GM19025 (cell line): ENCODE measurements around the gene A3GALT2.

Experiments
- ATAC-seq: cut with Tn5 transposase; IDR thresholded peaks from one replicate; pipeline ENCODE4 v1.9.1; 2021; ENCODE audit warnings: mild to moderate bottlenecking, low read depth, moderate library complexity; ENCODE audit not compliant: unreplicated experiment

Gene A3GALT2

DNA sequence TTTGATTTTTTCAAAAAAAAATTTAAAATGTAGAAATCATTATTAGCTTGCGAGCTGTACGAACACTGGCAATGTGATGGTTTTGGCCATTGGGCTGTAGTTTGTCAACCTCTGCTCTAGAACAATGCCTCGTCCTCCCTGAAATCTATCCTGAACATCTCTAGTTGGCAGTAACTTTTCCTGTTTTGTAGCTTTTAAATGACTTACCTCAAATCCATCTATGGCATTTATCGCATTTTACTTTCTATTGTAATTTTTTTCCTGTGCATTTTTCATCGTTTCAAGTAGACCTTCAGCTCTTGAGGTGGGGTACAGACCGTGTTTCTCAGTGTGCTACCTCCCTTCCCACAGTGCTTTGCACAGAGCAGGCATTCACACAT is 30.4 kb upstream of the A3GALT2 start:
- no peak for ATAC-seq

- no peak for ATAC-seq
Observed at GRCh38 chr1:33350611-33351280, 29.8 kb upstream of the A3GALT2 start.

DNA sequence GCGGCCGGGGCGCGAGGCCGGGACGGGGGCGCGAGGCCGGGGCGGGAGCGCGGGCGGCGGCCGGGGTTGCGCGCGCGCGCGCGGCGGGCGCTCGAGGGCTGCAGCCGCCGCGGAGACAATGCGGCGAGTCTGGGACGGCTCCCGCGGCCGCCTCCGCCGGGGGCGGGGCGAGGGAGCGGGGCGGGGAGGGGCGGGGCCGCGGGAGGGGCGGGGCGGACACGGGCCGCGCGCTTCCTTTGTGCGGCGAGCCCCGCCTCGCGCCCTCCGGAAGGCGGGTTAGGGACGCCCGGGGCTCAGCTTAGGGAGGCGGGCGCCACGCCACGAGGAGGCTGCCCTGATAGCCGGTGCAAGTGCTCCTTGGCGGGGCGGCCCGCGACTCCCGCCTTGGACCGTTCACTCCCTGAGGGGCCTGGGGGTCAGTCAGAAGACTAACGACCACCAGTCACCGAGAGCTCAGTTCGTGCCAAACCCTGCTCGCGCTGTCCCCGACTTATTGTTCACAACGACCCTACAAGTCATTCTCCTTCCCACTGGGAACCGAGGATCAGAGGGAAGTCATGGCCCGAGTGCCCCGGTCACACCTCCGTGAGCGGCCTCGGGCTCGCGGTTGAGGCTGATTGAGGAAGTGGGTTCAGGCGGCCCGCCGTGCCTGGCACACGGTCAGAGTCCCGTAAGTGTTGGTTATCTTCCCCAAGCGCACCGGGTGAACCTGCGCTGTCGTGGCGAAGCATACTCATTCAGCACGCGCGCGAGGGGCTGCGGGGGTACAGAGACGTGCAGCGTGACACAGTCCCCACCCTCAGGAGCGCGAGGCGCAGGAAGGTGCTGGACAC is 29.1 kb upstream of the A3GALT2 start:
- peak; percentile 86 for ATAC-seq

GRCh38 chr1:33349081-33349759 is 28.3 kb upstream of the A3GALT2 start:
- peak; percentile 22 for ATAC-seq

DNA sequence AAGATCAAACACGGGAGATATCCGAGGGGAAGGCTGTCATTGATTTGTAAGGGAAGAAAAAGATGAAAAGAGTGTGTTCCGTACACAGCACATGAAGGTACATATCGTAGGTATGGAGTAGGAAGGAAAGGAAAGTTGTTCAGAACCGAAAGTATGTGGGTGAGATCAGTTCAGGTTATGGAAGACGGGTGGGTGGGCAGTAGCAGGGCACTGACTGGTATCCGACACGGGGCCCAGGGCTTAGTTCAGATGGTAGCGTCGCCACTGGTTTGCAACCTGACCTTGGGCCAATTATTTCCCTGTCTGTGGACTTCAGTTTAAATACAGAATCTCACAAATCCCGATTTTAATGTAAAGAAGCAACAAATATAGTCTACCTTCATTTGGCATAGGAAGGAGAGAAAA is 27.8 kb upstream of the A3GALT2 start:
- ATAC-seq, result no peak

GRCh38 chr1:33348194-33348593 is 27.3 kb upstream of the A3GALT2 start:
- ATAC-seq, result no peak

- no peak for ATAC-seq
Observed at GRCh38 chr1:33347650-33347992, 26.7 kb upstream of the A3GALT2 start.

GRCh38 chr1:33346927-33347649 is 26.2 kb upstream of the A3GALT2 start:
- ATAC-seq, result no peak

- ATAC-seq, result no peak
Observed at GRCh38 chr1:33346533-33346926, 25.6 kb upstream of the A3GALT2 start.

DNA sequence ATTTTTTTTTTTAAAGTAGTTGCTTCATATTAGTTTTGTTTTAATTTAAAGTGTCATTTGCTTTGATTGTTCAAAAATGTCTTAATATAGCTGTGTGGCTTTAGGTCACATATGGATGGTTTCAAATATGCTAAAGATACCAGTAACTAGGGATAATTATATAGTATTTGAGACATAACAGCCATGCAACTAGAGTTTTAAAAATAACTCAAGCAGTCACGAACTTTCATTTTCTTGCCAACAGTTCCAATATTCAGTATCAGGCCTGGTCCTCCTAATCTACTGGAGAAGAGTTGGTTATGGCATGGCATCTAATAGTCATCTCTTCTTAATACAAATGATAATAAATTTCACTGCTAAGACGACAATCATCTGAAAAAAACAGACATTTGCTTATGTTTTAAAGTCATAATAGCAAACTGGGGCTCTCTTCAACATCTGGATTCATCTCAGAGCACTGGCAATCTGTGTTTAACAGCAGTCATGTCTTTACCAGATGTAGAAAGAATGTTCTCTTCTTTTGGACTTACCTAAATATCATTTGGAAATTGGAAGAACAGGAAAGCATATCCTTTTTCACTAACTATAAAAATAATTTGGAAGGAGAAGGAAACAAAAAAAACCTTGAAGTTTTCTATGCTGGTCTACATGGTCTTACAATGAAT is 24.1 kb upstream of the A3GALT2 start:
- ATAC-seq, result no peak

DNA sequence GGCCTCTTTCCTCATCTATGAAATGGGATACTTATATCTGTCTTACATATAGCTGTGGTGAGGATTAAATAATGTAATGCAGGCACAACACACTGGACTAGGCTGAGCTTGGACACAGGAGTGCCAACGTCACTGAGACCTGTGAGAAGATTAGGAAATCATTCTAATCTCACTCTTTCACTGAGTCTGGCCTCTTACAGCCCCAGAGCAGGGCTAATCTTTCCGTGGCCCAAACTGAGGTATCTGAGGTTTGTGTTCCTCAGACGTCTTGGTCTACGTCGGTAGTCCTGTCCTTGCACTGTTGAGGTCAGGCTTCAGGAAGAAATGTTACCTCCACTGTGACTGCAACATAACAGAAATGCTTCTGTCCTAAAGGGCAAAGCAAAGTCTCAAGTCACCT is 22.6 kb upstream of the A3GALT2 start:
- ATAC-seq, result no peak

GRCh38 chr1:33342041-33342723 is 21.3 kb upstream of the A3GALT2 start:
- no peak for ATAC-seq

DNA sequence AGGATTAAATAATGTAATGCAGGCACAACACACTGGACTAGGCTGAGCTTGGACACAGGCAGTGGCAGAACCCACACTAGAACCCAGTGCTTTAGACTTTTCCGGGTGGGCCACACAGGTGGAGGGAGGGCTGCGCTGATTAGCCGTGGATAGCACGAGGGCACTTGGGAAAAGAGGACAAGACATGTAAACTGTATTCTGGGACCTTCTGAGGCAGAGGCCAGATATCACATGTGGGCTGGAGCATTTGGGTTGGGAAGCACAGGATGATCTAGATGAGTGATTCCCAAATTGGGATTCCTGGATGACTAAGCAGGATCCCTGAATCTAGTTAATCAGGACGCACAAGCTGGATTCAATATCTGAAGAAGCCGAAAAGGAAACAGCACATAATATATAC is 20.3 kb upstream of the A3GALT2 start:
- ATAC-seq, result no peak

DNA sequence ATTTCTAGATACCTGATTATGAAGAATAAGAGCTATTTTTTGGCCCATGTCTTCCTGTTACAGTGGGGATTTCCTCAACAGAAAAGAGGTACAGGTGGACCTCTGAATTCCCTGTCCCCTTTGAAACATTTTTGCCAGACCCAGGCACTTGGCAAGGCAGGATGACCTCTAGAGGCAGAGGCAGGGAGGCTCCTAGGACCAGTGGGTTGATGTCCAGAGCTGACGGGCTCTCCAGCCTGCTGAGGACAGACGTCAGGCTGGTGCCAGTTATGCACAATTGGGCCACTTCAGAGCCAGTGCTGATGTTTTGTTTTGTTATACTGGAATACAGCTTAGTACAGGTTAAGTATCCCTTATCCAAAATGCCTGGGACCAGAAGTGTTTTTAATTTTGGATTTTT is 18.5 kb upstream of the A3GALT2 start:
- no peak for ATAC-seq

- ATAC-seq, result no peak
Observed at GRCh38 chr1:33338440-33339211, 17.7 kb upstream of the A3GALT2 start.

DNA sequence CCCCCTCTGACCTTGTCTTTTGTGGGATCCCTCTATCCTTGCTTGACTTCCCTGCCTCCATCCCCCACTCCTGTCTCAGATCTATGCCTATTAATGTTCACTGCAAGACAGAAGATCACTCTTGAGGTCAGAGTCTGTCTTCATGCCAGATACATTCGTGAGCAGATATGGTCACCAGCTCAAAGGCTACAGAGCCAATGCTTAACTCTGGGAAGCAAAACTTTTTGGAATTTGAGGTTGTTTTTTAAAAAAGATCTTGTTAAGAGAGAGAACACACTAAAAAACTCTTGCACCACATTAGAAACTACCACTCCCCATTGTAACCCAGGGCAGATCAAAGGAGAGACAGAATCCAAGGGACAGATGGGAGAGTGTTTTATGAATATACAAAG is 17.1 kb upstream of the A3GALT2 start:
- ATAC-seq, result no peak

DNA sequence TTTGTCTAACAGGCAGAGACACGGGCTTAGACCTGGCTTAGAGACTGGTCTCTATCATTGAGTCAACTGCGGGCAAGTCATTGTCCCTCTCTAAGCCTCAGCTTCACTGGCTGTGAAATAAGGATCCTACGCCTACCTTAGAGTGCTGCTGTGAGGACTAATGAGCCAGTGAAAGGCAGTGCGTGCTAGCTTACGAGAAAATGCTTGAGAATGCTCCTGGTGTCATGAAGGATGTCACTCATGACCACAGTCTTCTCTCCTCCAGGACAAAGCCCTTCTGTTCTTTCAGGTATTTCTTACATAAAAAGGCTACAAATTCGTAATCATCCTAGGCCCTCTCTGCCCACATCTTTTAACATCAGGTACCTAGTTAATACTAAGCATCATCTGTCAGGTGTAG is 16.5 kb upstream of the A3GALT2 start:
- ATAC-seq, result no peak

- no peak for ATAC-seq
Observed at GRCh38 chr1:33336580-33336979, 15.7 kb upstream of the A3GALT2 start.

- no peak for ATAC-seq
Observed at GRCh38 chr1:33335020-33335419, 14.1 kb upstream of the A3GALT2 start.
